Forelimb muscle (tissue), 1 donor: ENCODE results near the gene HS3ST5. TPM values are rescaled to one million over a fixed set of nuclear protein-coding genes. Genes with fewer than 3 reads are reported as not detected.
"Not testable (repeated sequence)": the region's sequence is repeated elsewhere in the genome, so short reads cannot be mapped to it uniquely, and the experiment has no call there.

Source experiments
- DNase-seq: peaks from one replicate; pipeline ENCODE4 v3.0.0-alpha.2; 2013; ENCODE audit warnings: low read depth
- polyA plus RNA-seq: library from polyadenylated mRNA; unstranded; fragments of 120-200 nt; gene quantifications from one replicate; pipeline ENCODE4 v1.2.1, GENCODE V29; 2013; ENCODE audit not compliant: insufficient read length

HS3ST5 gene
- polyA plus RNA-seq, 1 donor = 0.54 TPM

- DNase-seq = no peak
These were observed 65.6 kb downstream of the HS3ST5 start for GRCh38 chr6:114277220-114277619.

DNA sequence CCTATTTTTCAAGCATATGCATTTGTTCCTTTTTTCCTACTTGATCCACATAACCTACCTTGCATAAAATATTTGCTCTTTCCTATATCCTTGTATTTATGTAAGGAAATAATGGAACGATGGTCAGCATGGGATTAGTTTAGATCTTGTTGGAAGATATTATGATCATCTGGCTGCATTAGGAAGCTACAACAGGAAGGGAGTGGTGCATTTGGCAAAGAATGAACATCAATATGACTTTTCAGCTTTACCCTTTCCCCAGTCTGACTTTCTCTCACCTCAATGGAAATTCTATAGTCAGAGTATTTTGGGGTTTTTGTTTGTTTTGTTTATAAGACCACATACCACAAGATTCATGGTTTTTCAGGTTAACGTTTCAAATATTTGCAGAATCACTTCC is 66.0 kb downstream of the HS3ST5 start:
- DNase-seq = no peak

- no peak for DNase-seq
These were observed 68.0 kb downstream of the HS3ST5 start for GRCh38 chr6:114274836-114275235.

GRCh38 chr6:114272582-114272981 is 70.2 kb downstream of the HS3ST5 start:
- no peak for DNase-seq

GRCh38 chr6:114271405-114271804 is 71.4 kb downstream of the HS3ST5 start:
- no peak for DNase-seq

DNA sequence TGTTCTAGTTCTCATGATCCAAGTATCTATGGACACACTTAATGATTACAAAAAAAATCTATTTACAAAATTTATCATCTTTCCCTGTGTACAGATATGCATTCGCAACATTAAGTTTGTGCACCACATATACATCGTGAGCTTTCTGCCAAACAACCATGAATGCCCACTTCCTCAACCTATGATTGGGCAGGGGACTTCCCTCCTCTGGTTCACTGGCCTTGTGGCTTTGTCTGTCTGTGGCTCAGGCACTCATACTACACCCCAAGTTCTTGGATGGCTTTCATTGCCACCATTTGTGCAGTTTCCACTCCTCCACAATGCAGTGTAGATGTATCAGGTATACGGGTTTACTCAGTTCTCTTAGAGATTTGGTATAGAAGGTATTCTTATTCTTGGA is 74.9 kb downstream of the HS3ST5 start:
- no peak for DNase-seq

DNA sequence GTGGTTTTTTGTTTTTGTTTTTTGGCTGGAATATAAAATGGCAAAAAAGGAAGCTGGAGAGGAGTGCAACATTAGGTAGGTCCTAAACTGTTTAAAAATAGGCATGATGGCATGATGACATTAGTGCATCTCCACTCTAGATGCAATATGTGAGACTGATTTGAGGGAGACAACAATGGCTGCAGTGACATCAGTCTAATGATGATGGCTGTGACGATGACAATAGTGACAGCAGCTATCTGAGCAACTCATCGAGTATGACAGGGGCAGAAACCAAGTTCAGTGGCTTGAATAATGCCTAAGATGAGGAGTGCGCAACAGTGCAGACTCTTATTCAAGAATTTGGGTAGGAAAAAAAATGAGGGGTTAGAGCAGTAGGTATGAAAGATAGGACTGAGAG is 82.0 kb downstream of the HS3ST5 start:
- DNase-seq = no peak

DNA sequence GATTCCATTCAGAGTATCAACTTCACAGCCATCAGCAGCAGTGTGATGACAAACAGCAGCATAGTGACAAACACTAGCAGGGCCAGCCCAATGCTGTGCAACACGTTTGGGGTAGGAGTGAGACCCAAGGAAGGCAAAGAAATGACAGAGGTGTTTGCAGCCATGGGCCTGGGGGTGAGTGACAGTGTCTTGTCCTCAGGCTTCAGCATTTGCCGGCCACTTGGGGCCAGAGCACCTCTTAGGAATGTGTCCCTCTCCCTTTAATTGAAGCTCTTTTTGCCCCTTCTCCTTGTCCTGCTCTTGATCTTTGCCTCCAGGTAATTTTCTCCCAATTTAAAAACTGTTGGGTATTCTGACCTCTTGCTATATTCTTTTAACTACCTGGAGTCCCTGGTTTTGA is 84.4 kb downstream of the HS3ST5 start:
- no peak for DNase-seq

DNA sequence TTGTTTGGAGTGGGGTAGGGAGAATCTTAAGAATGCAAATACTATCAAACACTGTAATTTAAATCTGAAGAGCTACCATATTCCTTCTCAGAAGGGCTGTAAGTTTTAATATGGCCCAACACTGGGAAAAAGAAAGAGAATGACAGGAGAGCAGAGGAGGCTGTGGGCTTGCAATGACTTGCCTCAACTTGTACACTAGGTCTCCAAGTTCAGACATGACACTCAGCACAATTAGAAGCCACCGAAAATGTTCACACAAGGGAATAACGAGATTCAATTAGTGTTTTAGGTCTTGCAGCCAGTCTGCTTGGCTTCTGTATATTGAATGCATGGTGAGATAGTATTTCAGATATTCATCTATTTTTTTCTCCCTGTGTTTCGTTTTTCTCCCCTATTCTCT is 89.4 kb downstream of the HS3ST5 start:
- DNase-seq = no peak

- no peak for DNase-seq
These were observed 93.3 kb downstream of the HS3ST5 start for GRCh38 chr6:114249522-114249921.

DNA sequence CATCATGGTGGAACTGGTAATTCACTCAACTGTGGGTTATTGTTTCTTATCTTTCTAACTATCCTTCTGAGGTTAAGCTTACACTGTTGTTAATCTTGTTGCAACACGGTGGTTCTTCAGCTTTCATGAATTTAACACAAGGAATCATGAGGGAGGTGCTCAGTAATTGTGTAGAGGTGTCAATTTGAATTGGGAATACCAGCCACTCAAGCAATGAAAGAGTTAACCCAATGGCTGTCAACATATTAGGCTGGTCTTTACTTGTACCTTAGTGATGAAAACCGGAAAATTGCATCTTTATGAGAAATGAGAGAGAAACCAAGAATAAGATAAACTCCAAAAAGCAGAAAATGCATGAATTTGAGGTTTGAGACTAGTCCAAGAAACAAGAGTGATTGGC is 95.7 kb downstream of the HS3ST5 start:
- DNase-seq = no peak

DNA sequence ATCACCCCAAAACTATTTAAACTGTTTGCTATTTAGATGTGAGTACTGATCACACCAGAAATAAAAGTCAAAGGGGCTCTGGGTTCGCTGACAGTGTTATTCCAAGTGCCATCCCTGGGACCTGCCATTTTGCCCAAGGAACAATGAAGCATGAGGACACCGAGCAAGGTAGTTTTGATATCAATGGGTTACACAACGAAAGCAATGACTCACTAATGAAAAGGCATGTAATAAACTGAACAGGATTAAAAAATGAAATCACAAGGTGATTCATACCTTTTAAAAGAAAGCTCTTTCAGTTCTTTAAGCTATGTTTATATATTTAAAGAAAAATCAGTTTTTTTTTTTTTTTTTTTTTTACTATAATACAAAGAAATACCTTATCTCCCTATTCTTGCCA is 102.0 kb downstream of the HS3ST5 start:
- no peak for DNase-seq

DNA sequence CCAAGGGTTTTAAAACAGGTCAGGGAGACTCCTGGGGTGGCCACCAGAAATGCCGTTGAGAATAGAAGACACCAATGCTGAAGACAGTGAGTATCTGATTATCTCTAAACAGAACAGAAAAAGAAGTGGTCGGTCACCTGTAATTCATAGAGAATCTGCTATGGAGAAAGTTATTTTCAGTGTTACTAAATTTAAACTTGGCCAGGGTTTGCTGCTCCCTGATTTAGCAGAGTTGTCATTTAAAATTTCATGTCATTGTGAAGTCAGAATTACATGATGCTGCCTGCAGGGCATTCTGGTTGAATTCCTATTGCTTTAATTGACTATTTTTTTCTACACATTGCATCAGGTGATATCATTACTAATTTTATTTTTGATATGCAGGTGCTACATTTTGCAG is 114.1 kb downstream of the HS3ST5 start:
- DNase-seq = no peak

DNA sequence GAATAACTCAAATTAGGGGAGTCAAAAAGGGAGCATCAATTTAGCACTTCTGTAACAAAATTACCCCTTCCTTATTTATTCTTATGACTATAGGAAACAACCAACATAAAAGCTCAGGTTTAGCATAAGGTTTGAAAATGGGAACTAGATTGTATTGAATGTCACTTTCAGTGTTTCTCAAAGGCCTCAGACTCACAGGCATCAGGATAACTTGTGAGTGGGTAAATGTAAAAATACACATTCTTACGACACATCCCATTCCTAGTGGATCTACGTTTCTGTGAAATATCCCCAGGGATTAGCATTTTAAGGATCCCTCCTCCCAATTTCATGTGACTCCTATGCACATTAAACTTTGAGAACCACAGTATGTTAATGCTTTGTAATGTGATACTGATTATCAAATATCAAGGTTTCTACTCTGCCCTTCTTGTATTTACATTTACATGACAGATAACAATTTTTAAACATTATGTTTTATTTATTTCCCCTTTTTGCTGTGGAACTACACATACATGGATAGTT is 114.8 kb downstream of the HS3ST5 start:
- no peak for DNase-seq

DNA sequence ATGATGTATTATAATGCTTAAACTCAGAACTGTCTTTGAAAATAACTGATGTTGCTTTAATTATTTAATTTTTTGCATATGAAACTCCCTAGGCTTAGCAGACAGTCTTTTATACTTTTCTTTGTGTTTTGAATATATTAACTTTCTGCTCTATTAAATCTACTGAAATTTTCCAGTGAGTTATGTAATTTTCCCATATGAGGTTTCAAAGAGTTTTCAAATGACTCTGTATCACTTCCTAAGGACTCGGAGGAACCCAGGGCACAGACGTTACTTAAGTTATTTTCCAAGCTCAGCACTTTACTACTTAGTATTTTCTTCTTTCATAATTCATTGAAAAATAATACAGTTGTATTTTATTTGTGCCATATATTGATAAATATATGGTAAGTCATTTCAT is 122.6 kb downstream of the HS3ST5 start:
- no peak for DNase-seq

GRCh38 chr6:114218437-114219340 is 124.1 kb downstream of the HS3ST5 start:
- no peak for DNase-seq

DNA sequence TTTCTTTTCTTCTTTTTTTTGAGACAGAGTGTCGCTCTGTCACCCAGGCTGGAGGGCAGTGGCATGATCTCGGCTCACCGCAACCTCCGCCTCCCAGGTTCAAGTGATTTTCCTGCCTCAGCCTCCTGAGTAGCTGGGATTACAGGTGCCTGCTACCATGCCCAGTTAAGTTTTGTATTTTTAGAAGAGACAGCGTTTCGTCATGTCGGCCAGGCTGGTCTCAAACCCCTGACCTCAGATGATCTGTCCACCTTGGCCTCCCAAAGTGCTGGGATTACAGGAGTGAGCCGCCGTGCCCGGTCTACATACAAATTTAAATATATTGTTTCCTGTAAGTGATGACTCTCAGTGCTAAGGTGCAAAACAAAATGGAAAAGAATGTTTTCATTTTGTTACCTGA is 124.8 kb downstream of the HS3ST5 start:
- DNase-seq = not testable (repeated sequence)

DNA sequence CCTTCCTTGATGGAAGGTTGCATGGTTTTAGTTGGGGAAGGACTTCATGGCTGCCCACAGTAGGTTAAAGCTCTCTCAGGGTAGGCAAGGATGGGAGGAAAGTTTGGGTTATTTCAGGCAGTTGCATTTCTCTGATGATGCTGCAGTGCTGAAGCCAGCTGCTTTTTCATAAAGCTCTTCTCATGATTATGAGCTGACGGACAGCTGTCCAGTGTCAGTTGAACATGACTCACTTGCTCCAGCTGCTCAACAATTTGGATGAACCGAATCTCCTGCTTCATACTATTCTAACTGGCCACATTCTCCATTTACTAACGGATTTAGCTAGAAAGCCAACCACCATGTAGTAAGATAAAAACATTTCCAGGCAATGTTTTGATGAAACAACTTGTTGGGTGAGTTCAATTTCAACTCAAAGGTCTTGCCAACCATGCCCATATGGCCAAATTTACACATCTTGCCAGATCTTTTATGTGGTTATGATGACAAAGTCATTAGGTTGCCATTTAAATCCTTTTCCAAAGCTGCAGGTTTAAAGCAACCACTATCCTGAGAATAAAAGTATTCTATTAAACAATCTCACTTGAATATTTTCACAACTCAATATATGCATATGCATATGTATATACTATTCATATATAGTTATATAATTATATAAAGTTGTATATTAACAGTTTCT is 125.9 kb downstream of the HS3ST5 start:
- DNase-seq = no peak

DNA sequence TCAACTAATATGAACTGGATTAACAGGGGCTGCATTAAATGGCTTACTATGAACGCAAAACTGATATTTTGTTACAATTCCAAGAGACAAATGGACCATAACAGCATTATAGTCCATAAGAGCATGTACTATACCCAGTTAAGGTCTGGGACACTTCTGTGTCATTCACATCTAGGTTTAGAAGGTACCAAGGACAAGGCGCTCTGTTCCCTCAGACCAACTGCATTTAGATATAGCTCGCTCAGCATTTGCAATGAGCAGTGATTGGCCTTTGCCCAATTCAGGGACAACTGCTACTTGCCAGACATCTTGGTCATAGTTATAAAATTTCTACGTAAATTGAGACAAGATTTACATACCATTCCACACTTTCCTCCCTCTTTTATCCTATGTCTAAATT is 132.4 kb downstream of the HS3ST5 start:
- DNase-seq = no peak

DNA sequence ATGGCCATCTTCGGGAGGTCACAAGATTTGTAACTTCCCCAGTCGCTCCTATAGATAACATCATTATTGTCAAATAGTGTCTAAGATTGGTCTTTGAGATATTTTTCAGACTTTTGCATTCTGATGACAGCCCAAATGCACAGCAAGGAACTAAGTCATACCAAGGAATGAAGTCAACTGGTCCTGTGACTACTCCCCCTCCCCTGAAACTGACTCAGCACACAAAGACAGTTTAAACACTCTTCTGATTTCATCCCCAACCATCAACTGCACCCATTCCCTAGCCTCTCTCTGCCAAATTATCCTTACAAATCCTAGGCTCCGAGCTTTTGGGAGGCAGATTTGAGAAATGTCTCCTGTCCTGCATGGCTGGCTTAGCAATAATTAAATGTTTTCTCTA is 139.4 kb downstream of the HS3ST5 start:
- DNase-seq = no peak

- no peak for DNase-seq
These were observed 140.4 kb downstream of the HS3ST5 start for GRCh38 chr6:114202389-114202788.

- no peak for DNase-seq
These were observed 141.9 kb downstream of the HS3ST5 start for GRCh38 chr6:114200891-114201290.
